ENCODE data around the gene KDM4B.

Gene KDM4B

DNA sequence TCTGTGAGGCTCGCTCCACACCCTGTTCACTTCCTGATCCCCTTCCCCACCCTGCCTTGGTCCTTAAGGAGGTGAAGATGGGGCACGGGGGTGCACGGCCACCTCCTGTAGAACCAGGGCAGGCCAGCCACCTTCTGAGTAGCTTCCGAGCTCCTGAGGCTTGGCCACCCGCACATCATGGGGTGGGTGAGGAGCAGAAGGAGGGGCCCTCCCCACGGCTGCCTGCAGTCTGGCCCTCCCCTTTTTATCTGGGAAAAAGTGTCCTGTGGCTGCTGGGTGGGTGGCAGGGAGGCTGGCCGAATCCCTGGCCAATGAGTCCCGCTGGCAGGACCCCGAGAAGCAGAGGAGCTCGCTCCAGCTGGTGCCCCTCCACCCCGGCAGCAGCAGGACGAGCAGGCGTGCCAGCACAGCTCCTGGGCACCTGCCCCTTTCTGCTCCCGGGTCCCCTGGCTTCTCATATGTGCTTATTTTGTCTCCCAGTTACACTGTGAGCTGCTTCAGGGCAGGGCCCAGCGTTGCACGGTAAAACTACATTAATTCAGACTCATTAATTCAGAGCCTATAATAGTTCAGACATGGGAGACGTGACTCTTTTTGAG, 135.0 kb downstream of the KDM4B start:
- Histone ChIP-seq H3K9ac (no peak overlapping the region; a peak in 1 of 22 replicates), H3K9me3 (replicated peaks in 1 of 11) (peaks cover 12 to 18% (median 17%) of the 10 kb centered on the region in 11 experiments), H3K36me3 (peaks cover 29 to 97% (median 81%) of the 10 kb centered on the region in 11 experiments), H3K4me1 (no peaks in the 10 kb centered on the region), H4K20me1 (peaks cover 11 to 82% (median 69%) of the 10 kb centered on the region in 11 experiments; a peak in 19 of 22 replicates), H3K27ac (no peak overlapping the region), H3K4me2 (no peak overlapping the region), H3K27me3 (no peaks in the 10 kb centered on the region), H3K4me3 (no peak overlapping the region)
- no peak for TF ChIP-seq Cebpa-rat (IDR thresholded peaks at IDR 0.05)

DNA sequence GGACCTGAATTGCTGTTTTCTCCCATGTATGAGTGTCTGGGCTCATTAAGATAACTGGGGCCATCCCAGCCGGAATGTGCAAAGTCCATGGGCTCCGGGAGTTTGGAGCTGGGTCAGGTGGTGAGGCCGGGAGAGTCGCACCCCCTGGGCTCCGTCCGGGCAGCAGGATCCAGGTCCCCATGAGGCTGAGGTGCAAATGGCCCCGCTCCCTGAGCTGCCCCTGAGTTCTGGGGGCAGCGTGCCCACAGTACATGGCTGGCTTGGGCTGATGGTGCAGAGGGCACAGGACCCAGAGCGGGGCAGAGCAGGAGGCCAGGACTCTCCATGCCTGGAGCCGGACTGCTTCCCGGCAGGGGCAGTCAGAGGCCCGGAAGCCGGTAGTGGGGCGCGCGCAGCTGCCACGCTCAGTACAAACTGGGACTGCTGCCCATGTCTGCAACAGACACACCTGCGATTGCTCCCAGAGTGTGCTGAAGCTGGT, 136.0 kb downstream of the KDM4B start:
- Histone ChIP-seq H3K9ac (no peak overlapping the region), H3K9me3 (replicated peaks in 1 of 11) (peaks cover 2 to 8% (median 7%) of the 10 kb centered on the region in 11 experiments), H3K4me3 (no peak overlapping the region), H3K27me3 (no peaks in the 10 kb centered on the region), H3K36me3 (peaks cover 19 to 97% (median 81%) of the 10 kb centered on the region in 11 experiments), H4K20me1 (peaks cover 18 to 91% (median 79%) of the 10 kb centered on the region in 11 experiments; a peak in 19 of 22 replicates), H3K27ac (no peak overlapping the region), H3K4me2 (no peak overlapping the region), H3K4me1 (no peaks in the 10 kb centered on the region)
- no peak for TF ChIP-seq Cebpa-rat (IDR thresholded peaks at IDR 0.05)

DNA sequence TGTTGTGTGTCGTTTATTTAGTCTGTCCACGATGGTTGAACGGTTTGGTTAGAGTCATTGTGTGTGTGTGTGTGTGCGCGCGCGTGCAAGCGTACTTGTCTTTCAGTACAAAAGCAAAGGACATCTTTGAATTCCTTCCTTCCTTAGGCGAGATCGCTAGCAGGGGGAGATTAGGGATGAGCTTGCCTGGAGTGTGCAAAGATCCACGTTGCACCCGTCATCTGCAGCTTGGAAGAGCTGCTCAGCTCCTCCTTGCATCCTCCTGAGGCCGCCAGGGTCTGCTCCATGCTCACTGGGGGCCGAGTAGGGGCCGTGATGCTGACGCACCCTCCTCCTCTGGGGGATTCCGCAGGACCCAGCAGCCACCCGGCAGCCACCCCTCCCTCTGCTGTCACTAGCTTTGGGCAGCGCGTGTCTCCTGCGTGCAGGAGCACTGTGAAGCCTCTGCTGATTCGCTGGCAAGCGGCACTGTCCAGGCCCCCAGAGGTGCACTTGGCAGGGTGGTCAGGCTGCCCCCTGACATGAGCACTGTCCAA, 137.3 kb downstream of the KDM4B start:
- Histone ChIP-seq H4K20me1 (peaks cover 18 to 97% (median 91%) of the 10 kb centered on the region in 11 experiments; a peak in 19 of 22 replicates), H3K4me1 (no peaks in the 10 kb centered on the region), H3K4me2 (no peak overlapping the region), H3K9ac (no peak overlapping the region), H3K27me3 (no peaks in the 10 kb centered on the region), H3K4me3 (no peak overlapping the region), H3K27ac (no peak overlapping the region), H3K36me3 (peaks cover 16 to 100% (median 85%) of the 10 kb centered on the region in 11 experiments; a peak in 21 of 22 replicates), H3K9me3 (replicated peaks in 1 of 11) (no peaks in the 10 kb centered on the region)
- no peak for TF ChIP-seq Cebpa-rat (IDR thresholded peaks at IDR 0.05)

DNA sequence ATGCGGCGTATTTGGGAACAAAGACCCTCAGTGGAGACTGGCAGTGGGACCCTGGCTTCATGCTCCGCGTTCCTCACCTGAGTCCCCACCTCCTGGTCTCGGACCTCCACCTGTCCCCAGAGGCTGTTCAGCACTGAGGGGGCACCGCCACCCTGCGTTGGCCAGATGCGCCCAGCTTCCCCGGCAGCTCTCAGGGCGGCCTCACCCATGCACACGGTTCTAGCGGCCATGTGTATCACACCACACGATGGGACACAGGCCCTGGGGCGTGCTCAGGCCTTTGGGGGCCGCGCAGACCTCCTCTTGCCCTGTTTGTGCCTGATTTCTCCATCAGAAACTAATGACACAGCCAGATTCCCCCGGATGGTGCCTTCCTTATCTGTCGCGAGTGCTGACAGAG, 138.1 kb downstream of the KDM4B start:
- no peak overlapping the region for H3K9ac ChIP-seq
- no peak overlapping the region for H3K4me3 ChIP-seq
- H3K27ac ChIP-seq: no peak overlapping the region
- peaks cover 21 to 100% (median 91%) of the 10 kb centered on the region in 11 experiments; a peak in 19 of 22 replicates for H4K20me1 ChIP-seq
- no peaks in the 10 kb centered on the region for H3K4me1 ChIP-seq
- no peak for TF ChIP-seq Cebpa-rat (IDR thresholded peaks at IDR 0.05)
- H3K36me3 ChIP-seq: peaks cover 23 to 100% (median 88%) of the 10 kb centered on the region in 11 experiments; a peak in 21 of 22 replicates
- H3K9me3 ChIP-seq (replicated peaks in 1 of 11): no peaks in the 10 kb centered on the region
- H3K27me3 ChIP-seq: no peaks in the 10 kb centered on the region
- no peak overlapping the region for H3K4me2 ChIP-seq

DNA sequence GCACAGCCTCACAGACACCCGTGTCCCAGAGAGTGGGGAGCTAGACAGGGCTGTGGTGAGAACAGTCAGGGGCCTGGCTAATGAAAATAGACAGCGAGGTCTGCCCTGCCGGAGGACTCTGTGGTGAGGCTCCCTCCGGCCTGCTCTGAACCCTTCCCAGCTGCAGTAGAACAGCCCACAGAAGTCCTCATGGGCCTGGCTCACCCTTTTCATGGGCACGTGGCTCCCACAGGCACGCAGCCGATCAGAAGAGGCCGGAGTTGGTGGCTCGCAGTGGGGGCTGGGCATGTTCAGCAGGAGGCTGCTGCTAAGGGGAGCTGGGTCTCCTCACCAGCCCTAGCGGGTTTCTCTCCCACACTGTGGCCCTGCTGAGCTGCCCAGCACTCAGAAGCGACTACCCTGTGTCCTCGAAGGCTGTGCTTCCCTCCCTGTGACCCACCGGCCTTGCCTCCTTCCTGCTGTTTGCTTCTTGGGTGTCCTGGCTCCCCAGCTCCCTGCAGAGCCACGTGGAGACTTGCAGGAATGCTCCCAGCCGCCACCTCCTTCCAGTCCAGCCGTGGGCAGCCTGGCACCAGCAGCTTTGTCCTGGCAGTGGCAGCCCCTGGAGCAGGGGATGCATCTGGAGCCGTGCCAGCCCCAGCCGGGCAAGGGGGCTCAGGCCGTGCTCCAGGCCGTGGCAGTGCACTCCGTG, 138.7 kb downstream of the KDM4B start:
- Histone ChIP-seq H3K4me3 (no peak overlapping the region), H3K27ac (no peak overlapping the region), H3K4me2 (no peak overlapping the region), H4K20me1 (peaks cover 23 to 100% (median 91%) of the 10 kb centered on the region in 11 experiments; a peak in 19 of 22 replicates), H3K9me3 (replicated peaks in 1 of 11) (no peaks in the 10 kb centered on the region), H3K9ac (no peak overlapping the region), H3K36me3 (peaks cover 25 to 100% (median 90%) of the 10 kb centered on the region in 11 experiments; a peak in 21 of 22 replicates), H3K4me1 (peaks cover 0 to 6% (median under 1%) of the 10 kb centered on the region in 10 experiments; a peak in 6 of 20 replicates), H3K27me3 (no peaks in the 10 kb centered on the region)
- TF ChIP-seq Cebpa-rat (IDR thresholded peaks at IDR 0.05): no peak

DNA sequence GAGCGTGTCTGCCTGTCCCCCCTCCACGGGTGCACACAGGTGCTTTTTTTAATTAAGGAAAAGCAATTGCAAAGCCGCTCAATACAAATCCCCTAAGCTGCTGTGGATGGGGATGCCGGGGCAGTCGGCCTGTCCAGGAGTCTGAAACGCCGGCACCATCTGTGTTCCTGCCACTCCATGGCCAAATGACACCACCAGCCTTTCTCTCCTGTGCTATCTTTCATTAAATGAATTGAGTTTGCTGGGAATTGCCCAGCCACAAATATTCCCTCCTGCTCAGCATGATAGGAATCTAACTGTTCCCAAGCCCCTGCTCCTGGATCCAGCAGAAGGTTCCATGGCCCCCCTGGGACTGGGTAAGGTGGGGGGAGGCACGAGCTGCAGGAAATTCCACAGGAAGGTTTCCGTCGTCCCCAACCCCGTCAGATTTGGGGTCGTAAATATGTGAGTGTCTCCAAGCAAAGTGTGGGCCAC, 139.2 kb downstream of the KDM4B start:
- H3K36me3 ChIP-seq: peaks cover 25 to 100% (median 89%) of the 10 kb centered on the region in 11 experiments; a peak in 21 of 22 replicates
- no peaks in the 10 kb centered on the region for H3K27me3 ChIP-seq
- no peak for TF ChIP-seq Cebpa-rat (IDR thresholded peaks at IDR 0.05)
- H3K4me2 ChIP-seq: no peak overlapping the region
- H3K4me3 ChIP-seq: no peak overlapping the region
- H3K9me3 ChIP-seq (replicated peaks in 1 of 11): no peaks in the 10 kb centered on the region
- H4K20me1 ChIP-seq: peaks cover 24 to 100% (median 91%) of the 10 kb centered on the region in 11 experiments; a peak in 19 of 22 replicates
- no peak overlapping the region for H3K27ac ChIP-seq
- peaks cover 0 to 10% (median 6%) of the 10 kb centered on the region in 10 experiments; a peak in 7 of 20 replicates for H3K4me1 ChIP-seq
- no peak overlapping the region for H3K9ac ChIP-seq

DNA sequence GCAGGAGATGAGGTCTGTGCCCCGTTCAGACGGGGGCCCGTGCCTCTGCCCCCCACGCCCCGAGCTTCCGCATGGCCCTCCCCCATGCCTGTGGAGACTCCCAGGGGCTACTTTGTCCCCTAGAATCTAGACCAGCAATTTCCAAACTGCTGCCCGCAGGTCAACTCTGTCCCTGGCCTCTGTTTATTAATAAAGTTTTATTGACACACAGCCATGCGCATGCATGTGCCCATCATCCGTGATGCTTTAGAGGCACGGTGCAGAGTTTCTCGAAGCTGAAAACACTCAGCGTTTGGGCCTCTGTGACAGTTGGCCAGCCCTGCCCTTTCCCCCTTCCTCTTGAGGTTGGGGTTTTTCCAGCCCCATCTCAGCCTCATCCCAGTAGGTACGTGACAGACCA, 140.0 kb downstream of the KDM4B start:
- Histone ChIP-seq H3K4me2 (no peak overlapping the region), H3K4me1 (peaks cover 0 to 13% (median 8%) of the 10 kb centered on the region in 10 experiments; a peak in 7 of 20 replicates), H4K20me1 (peaks cover 31 to 100% (median 85%) of the 10 kb centered on the region in 11 experiments; a peak in 21 of 22 replicates), H3K27me3 (no peaks in the 10 kb centered on the region), H3K4me3 (no peak overlapping the region), H3K36me3 (peaks cover 25 to 100% (median 89%) of the 10 kb centered on the region in 11 experiments; a peak in 21 of 22 replicates), H3K27ac (no peak overlapping the region), H3K9ac (no peak overlapping the region), H3K9me3 (replicated peaks in 1 of 11) (no peaks in the 10 kb centered on the region)
- TF ChIP-seq Cebpa-rat (IDR thresholded peaks at IDR 0.05): no peak

DNA sequence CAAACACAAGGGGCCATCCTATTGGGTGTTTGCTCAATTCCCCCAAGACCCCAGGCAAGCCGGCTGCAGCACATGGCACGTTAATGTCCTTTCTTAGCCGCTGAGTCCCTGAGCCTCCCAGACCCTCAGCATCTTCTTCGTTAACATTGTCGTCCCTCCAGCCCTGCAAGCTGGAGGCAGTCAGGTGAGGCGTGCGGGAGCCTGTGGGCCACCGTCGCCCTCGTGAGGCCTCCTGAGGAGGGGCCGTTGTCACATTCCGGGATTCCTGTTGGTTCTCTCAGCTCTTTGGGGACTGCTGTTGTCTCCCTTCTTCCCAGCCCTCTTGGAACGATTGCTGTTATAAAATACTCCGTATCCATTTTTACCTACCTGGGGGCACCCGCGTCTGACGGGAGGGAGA, 140.6 kb downstream of the KDM4B start:
- peaks cover 25 to 100% (median 88%) of the 10 kb centered on the region in 11 experiments; a peak in 21 of 22 replicates for H3K36me3 ChIP-seq
- no peak overlapping the region for H3K27ac ChIP-seq
- peaks cover 0 to 2% (median 0%) of the 10 kb centered on the region in 11 experiments; a peak in 3 of 22 replicates for H3K9me3 ChIP-seq (replicated peaks in 1 of 11)
- H3K4me2 ChIP-seq: no peak overlapping the region
- no peak overlapping the region for H3K9ac ChIP-seq
- H3K27me3 ChIP-seq: no peaks in the 10 kb centered on the region
- no peak for TF ChIP-seq Cebpa-rat (IDR thresholded peaks at IDR 0.05)
- peaks cover 34 to 100% (median 78%) of the 10 kb centered on the region in 11 experiments; a peak in 20 of 22 replicates for H4K20me1 ChIP-seq
- H3K4me3 ChIP-seq: no peak overlapping the region
- peaks cover 0 to 13% (median 8%) of the 10 kb centered on the region in 10 experiments; a peak in 7 of 20 replicates for H3K4me1 ChIP-seq
